IMR-90 (cell line): ENCODE results near the gene PINK1. TPM values are rescaled to one million over a fixed set of nuclear protein-coding genes. Genes with fewer than 3 reads are reported as not detected.

Experiments
- ATAC-seq: fragments of 200-7000 bp; cut with Tn5 transposase; 2 replicates; pipeline ENCODE4 v1.9.1; 2020; ENCODE audit warnings: low read depth, mild to moderate bottlenecking, moderate library complexity
- BruUV-seq: library from RNA; stranded (reverse); fragments of 400-500 nt; replicated peaks from 2 replicates; lab custom pipeline; 2021; lab: Mats Ljungman, UMichigan
- CTCF ChIA-PET: fragments of 300-600 bp; formaldehyde crosslinking; extraction: SDS; loops from one replicate; lab custom pipeline; 2021; ENCODE audit warnings: antibody characterized with exemption; lab: Yijun Ruan, JAX
- POLR2A ChIA-PET: fragments of 300-600 bp; sonication (Branson Sonifier 250); formaldehyde crosslinking; loops from one replicate; lab custom pipeline; 2022; ENCODE audit warnings: antibody characterized with exemption; ENCODE audit not compliant: unreplicated experiment; lab: Charles Lee
- DNase-seq: peaks from one replicate; pipeline ENCODE4 v3.0.0; 2013
- H2AFZ ChIP-seq: replicated peaks from 2 replicates; pipeline ENCODE3; 2013; ENCODE audit warnings: low read length, mild to moderate bottlenecking; ENCODE audit not compliant: poor library complexity
- H2AK5ac ChIP-seq: 2 replicates; pipeline ENCODE4 v1.6.1; 2013; ENCODE audit warnings: low read depth, low read length, inconsistent platforms
- H2AK9ac ChIP-seq: replicated peaks from 2 replicates; pipeline ENCODE3; 2013; ENCODE audit warnings: mild to moderate bottlenecking, low read depth, low read length, moderate library complexity; ENCODE audit not compliant: poor library complexity
- H2BK120ac ChIP-seq: 2 replicates; pipeline ENCODE4 v1.6.1; 2013; ENCODE audit warnings: low read depth, low read length, inconsistent platforms
- H2BK15ac ChIP-seq: 3 replicates; pipeline ENCODE4 v1.6.1; 2013; ENCODE audit warnings: low read depth, low read length, inconsistent platforms
- H2BK20ac ChIP-seq: 2 replicates; pipeline ENCODE4 v1.6.1; 2013; ENCODE audit warnings: low read depth, mild to moderate bottlenecking, inconsistent platforms, low read length, moderate library complexity
- H2BK5ac ChIP-seq: 2 replicates; pipeline ENCODE4 v1.6.1; 2013; ENCODE audit warnings: mild to moderate bottlenecking, low read depth, low read length, inconsistent platforms; ENCODE audit not compliant: poor library complexity, severe bottlenecking
- H3K14ac ChIP-seq: replicated peaks from 2 replicates; pipeline ENCODE4 v1.6.1; 2013; ENCODE audit warnings: low read depth, low read length, inconsistent platforms
- H3K18ac ChIP-seq: 2 replicates; pipeline ENCODE4 v1.6.1; 2013; ENCODE audit warnings: low read depth, low read length, control low read depth
- H3K23ac ChIP-seq: 2 replicates; pipeline ENCODE4 v1.6.1; 2013; ENCODE audit warnings: low read depth, low read length, inconsistent platforms
- H3K27ac ChIP-seq: 2 replicates; pipeline ENCODE4 v1.5.1; 2013; ENCODE audit warnings: mild to moderate bottlenecking, control low read depth, low read length; ENCODE audit not compliant: insufficient read depth
- H3K27me3 ChIP-seq: 2 replicates; pipeline ENCODE4 v1.6.1; 2013; ENCODE audit warnings: low read length; ENCODE audit not compliant: control insufficient read depth, insufficient read depth
- H3K36me3 ChIP-seq: 2 replicates; pipeline ENCODE4 v1.6.1; 2013; ENCODE audit warnings: low read length, mixed read lengths; ENCODE audit not compliant: control insufficient read depth, insufficient read depth
- H3K4ac ChIP-seq: 2 replicates; pipeline ENCODE4 v1.6.1; 2013; ENCODE audit warnings: low read depth, low read length, inconsistent platforms
- H3K4me1 ChIP-seq: 2 replicates; pipeline ENCODE4 v1.6.1; 2013; ENCODE audit warnings: low read length, mixed read lengths; ENCODE audit not compliant: control insufficient read depth, insufficient read depth
- H3K4me2 ChIP-seq: 2 replicates; pipeline ENCODE4 v1.6.1; 2013; ENCODE audit warnings: low read depth, mild to moderate bottlenecking, control low read depth, low read length, moderate library complexity
- H3K4me3 ChIP-seq: 2 replicates; pipeline ENCODE4 v1.5.1; 2013; ENCODE audit warnings: low read depth, mild to moderate bottlenecking, control low read depth, low read length, moderate library complexity; ENCODE audit not compliant: insufficient read depth
- H3K56ac ChIP-seq: 2 replicates; pipeline ENCODE4 v1.6.1; 2013; ENCODE audit warnings: low read length, inconsistent platforms; ENCODE audit not compliant: insufficient read depth; ENCODE audit errors: extremely low read depth
- H3K79me1 ChIP-seq, 2 experiments: 2 replicates each; pipeline ENCODE4 v1.6.1; 2013; ENCODE audit warnings: low read length in 2 of 2, inconsistent platforms in 1 of 2, low read depth in 1 of 2
- H3K9ac ChIP-seq: 2 replicates; pipeline ENCODE4 v1.6.1; 2013; ENCODE audit warnings: low read depth, low read length, control low read depth
- H3K9me1 ChIP-seq: 2 replicates; pipeline ENCODE4 v1.6.1; 2013; ENCODE audit warnings: low read length, inconsistent platforms; ENCODE audit not compliant: insufficient read depth
- H3K9me3 ChIP-seq: 2 replicates; pipeline ENCODE4 v1.6.1; 2013; ENCODE audit warnings: low read length; ENCODE audit not compliant: control insufficient read depth, insufficient read depth
- H4K20me1 ChIP-seq: 2 replicates; pipeline ENCODE4 v1.6.1; 2013; ENCODE audit warnings: low read length, inconsistent platforms; ENCODE audit not compliant: insufficient read depth
- H4K5ac ChIP-seq: 2 replicates; pipeline ENCODE4 v1.6.1; 2013; ENCODE audit warnings: mild to moderate bottlenecking, low read depth, low read length, control low read depth
- H4K8ac ChIP-seq, 2 experiments: 2 replicates each; pipeline ENCODE4 v1.6.1; 2013; ENCODE audit warnings: low read depth in 2 of 2, low read length in 2 of 2, control low read depth in 1 of 2, inconsistent platforms in 1 of 2
- H4K91ac ChIP-seq: 2 replicates; pipeline ENCODE4 v1.6.1; 2013; ENCODE audit warnings: low read depth, low read length, inconsistent platforms; ENCODE audit not compliant: insufficient read depth
- BHLHE40 ChIP-seq: fragments of 150-350 bp; IDR thresholded peaks from 2 replicates; pipeline ENCODE4 v1.6.1; 2016; ENCODE audit warnings: mild to moderate bottlenecking, low read depth, low read length
- CEBPB ChIP-seq: IDR thresholded peaks from 2 replicates; pipeline ENCODE4 v1.6.1; 2012; ENCODE audit warnings: low read depth, low read length, improper control_type of control experiment
- MAZ ChIP-seq: IDR thresholded peaks from 2 replicates; pipeline ENCODE4 v1.6.1; 2012; ENCODE audit warnings: low read depth, mild to moderate bottlenecking, low read length, improper control_type of control experiment, moderate library complexity, borderline replicate concordance
- MXI1 ChIP-seq: IDR thresholded peaks from 2 replicates; pipeline ENCODE4 v1.6.1; 2012; ENCODE audit warnings: low read depth, mild to moderate bottlenecking, low read length, moderate library complexity, borderline replicate concordance
- POLR2A ChIP-seq: IDR thresholded peaks from 2 replicates; pipeline ENCODE4 v1.6.1; 2012; ENCODE audit warnings: mild to moderate bottlenecking, low read depth, low read length
- RAD21 ChIP-seq: IDR thresholded peaks from 2 replicates; pipeline ENCODE4 v1.6.1; 2012; ENCODE audit warnings: low read length, improper control_type of control experiment
- SMC3 ChIP-seq: fragments of 150-350 bp; IDR thresholded peaks from 2 replicates; pipeline ENCODE4 v1.6.1; 2016; ENCODE audit warnings: low read depth, mild to moderate bottlenecking, antibody characterized with exemption, low read length, moderate library complexity
- WGBS, 2 experiments: methylation state at CpG; one replicate each; pipeline versions ENCODE4 v1.1.5 to v1.1.7; 2013; ENCODE audit warnings: missing lambda C conversion rate in 2 of 2; ENCODE audit not compliant: insufficient read length in 1 of 2; ENCODE audit errors: extremely low coverage in 2 of 2; 5-methylcytosine and 5-hydroxymethylcytosine counted together
- dilution Hi-C: fragments of 300-500 bp; cut with HindIII; formaldehyde crosslinking; loops from one replicate; pipeline ENCODE4 v1.14.3; 2018; ENCODE audit warnings: low sequenced_read_pairs; ENCODE audit not compliant: unreplicated experiment
- in situ Hi-C: fragments of 300-500 bp; cut with MboI; formaldehyde crosslinking; loops from 3 replicates; pipeline ENCODE4 v1.14.3; 2019; ENCODE audit warnings: low sequenced_read_pairs, inconsistent platforms, mixed read lengths
- intact Hi-C: fragments of 100-400 bp; cut with micrococcal nuclease; formaldehyde crosslinking; loops from 2 replicates; pipeline ENCODE4 v1.10.0; 2022
- polyA plus RNA-seq, 3 experiments: library from polyadenylated mRNA; depleted of rRNA; stranded (reverse); fragments of >200 nt; gene quantifications; 2 replicates each; pipeline ENCODE4 v1.2.3, GENCODE V29; 2012; ENCODE audit warnings: low replicate concordance in 1 of 3
- total RNA-seq: library from RNA; depleted of rRNA; stranded (reverse); fragments of >200 nt; gene quantifications from 2 replicates; pipeline ENCODE4 v1.2.3, GENCODE V29; 2012
- TF ChIP-seq, protein P1 (sequence below): fragments of 150-350 bp; IDR thresholded peaks from 2 replicates; pipeline ENCODE4 v1.6.1; 2017; ENCODE audit warnings: mild to moderate bottlenecking, antibody characterized with exemption, low read length, low read depth
- TF ChIP-seq, protein P2 (sequence below): fragments of 150-350 bp; IDR thresholded peaks from 2 replicates; pipeline ENCODE4 v1.6.1; 2016; ENCODE audit warnings: low read depth, mild to moderate bottlenecking, low read length, moderate library complexity, borderline replicate concordance
- TF ChIP-seq, protein P3 (sequence below): conservative IDR thresholded peaks from 2 replicates; pipeline ENCODE4 v1.5.1; 2012; ENCODE audit warnings: mild to moderate bottlenecking, low read depth, low read length, improper control_type of control experiment

The PINK1 gene
- total and polyA plus RNA-seq, 2 of the 4 experiments (the other 2 are of a cell fraction) = 52.9 to 55.2 TPM

DNA sequence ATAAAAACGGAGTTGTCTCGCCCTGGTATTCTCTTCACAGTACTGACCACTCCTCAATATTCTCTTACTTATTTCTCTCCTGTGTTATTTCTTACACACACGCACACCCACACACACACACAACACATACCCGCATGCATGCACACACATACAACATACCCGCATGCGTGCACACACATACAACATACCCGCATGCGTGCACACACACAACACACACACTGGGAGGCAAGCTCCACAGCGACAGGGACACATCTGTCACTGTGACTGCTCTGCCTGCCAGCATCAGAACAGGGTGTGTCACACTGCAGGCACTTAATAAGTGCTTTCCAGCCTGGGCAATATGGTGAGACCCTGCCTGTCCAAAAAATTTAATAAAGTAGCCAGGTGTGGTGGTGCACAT is 48.7 kb downstream of the PINK1 start:
- in situ Hi-C loops = loop anchor here (25.0 kb wide), 1 partner anchor 680 kb away; no protein-coding TSS in a partner anchor
- H3K79me1 ChIP-seq = no peaks in the 10 kb centered on the region

More for the DNA sequence above, 48.7 kb downstream of the PINK1 start:
- H3K18ac ChIP-seq = no peak overlapping the region
- no peak overlapping the region for H3K4ac ChIP-seq
- no peak overlapping the region for H4K5ac ChIP-seq
- no peak overlapping the region for H2BK120ac ChIP-seq
- H2BK15ac ChIP-seq = no peak overlapping the region
- ATAC-seq = no peak
- H3K9me1 ChIP-seq = no peaks in the 10 kb centered on the region
- dilution Hi-C loops = no loop called here
- no peak overlapping the region for H3K56ac ChIP-seq
- WGBS, 2 experiments = 100% methylated on average over 1 of the region's 9 CpGs; no CpG with 5 or more reads in 1 of the 2 experiments
- ChIA-PET POLR2A (no interaction called here), CTCF (no interaction called here)
- H4K20me1 ChIP-seq = no peaks in the 10 kb centered on the region
- no peak overlapping the region for H3K4me2 ChIP-seq
- no TSS peak for BruUV-seq
- no peak overlapping the region for H3K4me3 ChIP-seq
- H3K27ac ChIP-seq = no peak overlapping the region
- no peaks in the 10 kb centered on the region for H3K9me3 ChIP-seq
- no peaks in the 10 kb centered on the region for H3K27me3 ChIP-seq
- no peak for DNase-seq
- no peak overlapping the region for H4K8ac ChIP-seq
- H2BK5ac ChIP-seq = no peak overlapping the region
- TF ChIP-seq, protein P1, sequence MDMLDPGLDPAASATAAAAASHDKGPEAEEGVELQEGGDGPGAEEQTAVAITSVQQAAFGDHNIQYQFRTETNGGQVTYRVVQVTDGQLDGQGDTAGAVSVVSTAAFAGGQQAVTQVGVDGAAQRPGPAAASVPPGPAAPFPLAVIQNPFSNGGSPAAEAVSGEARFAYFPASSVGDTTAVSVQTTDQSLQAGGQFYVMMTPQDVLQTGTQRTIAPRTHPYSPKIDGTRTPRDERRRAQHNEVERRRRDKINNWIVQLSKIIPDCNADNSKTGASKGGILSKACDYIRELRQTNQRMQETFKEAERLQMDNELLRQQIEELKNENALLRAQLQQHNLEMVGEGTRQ = no peak
- TF ChIP-seq, protein P2, sequence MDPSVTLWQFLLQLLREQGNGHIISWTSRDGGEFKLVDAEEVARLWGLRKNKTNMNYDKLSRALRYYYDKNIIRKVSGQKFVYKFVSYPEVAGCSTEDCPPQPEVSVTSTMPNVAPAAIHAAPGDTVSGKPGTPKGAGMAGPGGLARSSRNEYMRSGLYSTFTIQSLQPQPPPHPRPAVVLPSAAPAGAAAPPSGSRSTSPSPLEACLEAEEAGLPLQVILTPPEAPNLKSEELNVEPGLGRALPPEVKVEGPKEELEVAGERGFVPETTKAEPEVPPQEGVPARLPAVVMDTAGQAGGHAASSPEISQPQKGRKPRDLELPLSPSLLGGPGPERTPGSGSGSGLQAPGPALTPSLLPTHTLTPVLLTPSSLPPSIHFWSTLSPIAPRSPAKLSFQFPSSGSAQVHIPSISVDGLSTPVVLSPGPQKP = no peak
- TF ChIP-seq, protein P3, sequence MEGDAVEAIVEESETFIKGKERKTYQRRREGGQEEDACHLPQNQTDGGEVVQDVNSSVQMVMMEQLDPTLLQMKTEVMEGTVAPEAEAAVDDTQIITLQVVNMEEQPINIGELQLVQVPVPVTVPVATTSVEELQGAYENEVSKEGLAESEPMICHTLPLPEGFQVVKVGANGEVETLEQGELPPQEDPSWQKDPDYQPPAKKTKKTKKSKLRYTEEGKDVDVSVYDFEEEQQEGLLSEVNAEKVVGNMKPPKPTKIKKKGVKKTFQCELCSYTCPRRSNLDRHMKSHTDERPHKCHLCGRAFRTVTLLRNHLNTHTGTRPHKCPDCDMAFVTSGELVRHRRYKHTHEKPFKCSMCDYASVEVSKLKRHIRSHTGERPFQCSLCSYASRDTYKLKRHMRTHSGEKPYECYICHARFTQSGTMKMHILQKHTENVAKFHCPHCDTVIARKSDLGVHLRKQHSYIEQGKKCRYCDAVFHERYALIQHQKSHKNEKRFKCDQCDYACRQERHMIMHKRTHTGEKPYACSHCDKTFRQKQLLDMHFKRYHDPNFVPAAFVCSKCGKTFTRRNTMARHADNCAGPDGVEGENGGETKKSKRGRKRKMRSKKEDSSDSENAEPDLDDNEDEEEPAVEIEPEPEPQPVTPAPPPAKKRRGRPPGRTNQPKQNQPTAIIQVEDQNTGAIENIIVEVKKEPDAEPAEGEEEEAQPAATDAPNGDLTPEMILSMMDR = no peak
- TF ChIP-seq MAZ = no peak
- no peak for TF ChIP-seq RAD21
- TF ChIP-seq CEBPB = no peak
- no peak for TF ChIP-seq BHLHE40
- TF ChIP-seq POLR2A = no peak
- no peak for TF ChIP-seq SMC3
- no peak for TF ChIP-seq MXI1
- H4K91ac ChIP-seq = no peak overlapping the region
- H2BK20ac ChIP-seq = no peak overlapping the region
- H2AK9ac ChIP-seq = no peak overlapping the region
- no peak overlapping the region for H2AK5ac ChIP-seq
- no peak overlapping the region for H2AFZ ChIP-seq
- no peak overlapping the region for H3K9ac ChIP-seq
- intact Hi-C loops = no loop called here
- no peaks in the 10 kb centered on the region for H3K4me1 ChIP-seq
- no peak overlapping the region for H3K23ac ChIP-seq
- H3K14ac ChIP-seq = no peak overlapping the region
- H3K36me3 ChIP-seq = peaks cover 3% of the 10 kb centered on the region; the same call in 1 of the 2 replicates
